Loucy (cell line): ENCODE data around the gene TTC31.

Experiments used
- H2AFZ ChIP-seq: fragments of 200-600 bp; sonication (generic); 2 replicates; pipeline ENCODE4 v1.6.0; 2016; ENCODE audit warnings: antibody characterized with exemption, mild to moderate bottlenecking, low read length, moderate library complexity
- H3F3A ChIP-seq: fragments of 200-600 bp; 2 replicates; pipeline ENCODE4 v1.6.0; 2016; ENCODE audit warnings: antibody characterized with exemption, low read depth, mild to moderate bottlenecking
- H3K27me3 ChIP-seq: fragments of 200-600 bp; sonication (generic); 2 replicates; pipeline ENCODE4 v1.6.1; 2014; ENCODE audit warnings: low read length, mild to moderate bottlenecking; ENCODE audit not compliant: insufficient read depth, poor library complexity, severe bottlenecking
- H3K36me3 ChIP-seq: fragments of 200-600 bp; sonication (generic); 2 replicates; pipeline ENCODE4 v1.6.1; 2016; ENCODE audit warnings: low read length; ENCODE audit not compliant: insufficient read depth
- H3K4me1 ChIP-seq: fragments of 200-600 bp; sonication (generic); 2 replicates; pipeline ENCODE4 v1.5.1; 2014; ENCODE audit warnings: low read length, mild to moderate bottlenecking; ENCODE audit not compliant: insufficient read depth, poor library complexity, severe bottlenecking
- H3K4me2 ChIP-seq: fragments of 200-600 bp; sonication (generic); 2 replicates; pipeline ENCODE4 v1.6.0; 2014; ENCODE audit warnings: antibody characterized with exemption, low read length, low read depth, mild to moderate bottlenecking; ENCODE audit not compliant: poor library complexity, severe bottlenecking
- H3K4me3 ChIP-seq: fragments of 200-600 bp; sonication (generic); 2 replicates; pipeline ENCODE4 v1.5.1; 2014; ENCODE audit warnings: low read length, mild to moderate bottlenecking, mixed read lengths; ENCODE audit not compliant: poor library complexity, severe bottlenecking
- H3K79me2 ChIP-seq: fragments of 200-600 bp; sonication (generic); 2 replicates; pipeline ENCODE4 v1.6.1; 2014; ENCODE audit warnings: low read length; ENCODE audit not compliant: insufficient read depth
- H3K9ac ChIP-seq: fragments of 200-600 bp; sonication (generic); 2 replicates; pipeline ENCODE4 v1.6.0; 2014; ENCODE audit warnings: mild to moderate bottlenecking, low read depth, low read length, moderate library complexity; ENCODE audit not compliant: poor library complexity, severe bottlenecking
- H3K9me2 ChIP-seq: fragments of 200-600 bp; sonication (generic); replicated peaks from 2 replicates; pipeline ENCODE4 v1.6.1; 2016; ENCODE audit warnings: low read depth, low read length, mixed read lengths
- H3K9me3 ChIP-seq: fragments of 200-600 bp; sonication (generic); 2 replicates; pipeline ENCODE4 v1.6.1; 2014; ENCODE audit warnings: mild to moderate bottlenecking, antibody characterized with exemption, low read length, low read depth; ENCODE audit not compliant: insufficient read depth
- H4K20me1 ChIP-seq: fragments of 200-600 bp; sonication (generic); 2 replicates; pipeline ENCODE4 v1.6.0; 2014; ENCODE audit warnings: antibody characterized with exemption, low read length, mild to moderate bottlenecking; ENCODE audit not compliant: insufficient read depth, poor library complexity, severe bottlenecking
- CTCF ChIP-seq: fragments of 200-600 bp; sonication (generic); conservative IDR thresholded peaks from 2 replicates; pipeline ENCODE4 v1.5.1; 2014; ENCODE audit warnings: mild to moderate bottlenecking, antibody characterized with exemption, low read length
- EZH2phosphoT487 ChIP-seq: fragments of 200-600 bp; IDR thresholded peaks from 2 replicates; pipeline ENCODE4 v1.6.1; 2018; ENCODE audit warnings: antibody characterized with exemption, mild to moderate bottlenecking, moderate library complexity, borderline replicate concordance

The TTC31 gene

GRCh38 chr2:74436848-74437695, 45.8 kb upstream of the TTC31 start:
- H3K9me2 ChIP-seq, result no peaks in the 10 kb centered on the region
- peak overlapping the region; percentile 80 for H3K4me3 ChIP-seq
- H3K4me1 ChIP-seq, result peaks cover 39% of the 10 kb centered on the region
- no peak overlapping the region for H2AFZ ChIP-seq
- H3K36me3 ChIP-seq, result no peaks in the 10 kb centered on the region
- H3F3A ChIP-seq, result no peaks in the 10 kb centered on the region
- peak overlapping the region; percentile 99 for H3K4me2 ChIP-seq
- H4K20me1 ChIP-seq, result peaks cover 2% of the 10 kb centered on the region
- no peaks in the 10 kb centered on the region for H3K9me3 ChIP-seq
- peaks cover 24% of the 10 kb centered on the region; the same call in 1 of the 2 replicates for H3K79me2 ChIP-seq
- peak overlapping the region; percentile 14 for H3K9ac ChIP-seq
- H3K27me3 ChIP-seq, result no peaks in the 10 kb centered on the region
- no peak for TF ChIP-seq EZH2phosphoT487
- TF ChIP-seq CTCF, result no peak

DNA sequence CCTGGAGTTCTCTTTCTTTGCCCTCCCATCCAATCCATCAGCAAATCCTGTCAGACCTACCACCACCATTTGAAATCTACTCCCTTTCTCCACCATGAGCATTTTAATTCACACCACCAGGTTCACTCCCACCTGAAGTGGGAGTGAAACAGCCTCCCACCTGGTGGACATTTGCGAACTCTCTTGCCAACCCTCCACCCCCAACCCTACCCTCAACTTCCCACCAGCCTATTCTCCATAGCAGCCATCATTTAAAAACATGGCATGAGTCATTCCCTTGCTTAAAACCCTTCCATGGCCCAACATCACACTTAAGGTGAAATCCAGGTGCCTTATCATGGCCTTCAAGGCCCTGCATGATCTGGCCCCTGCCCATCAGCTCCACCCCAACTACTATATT, 44.6 kb upstream of the TTC31 start:
- Histone ChIP-seq H3K4me2 (peak overlapping the region; percentile 99), H2AFZ (no peak overlapping the region), H3K36me3 (no peaks in the 10 kb centered on the region), H3K79me2 (peaks cover 24% of the 10 kb centered on the region; the same call in 1 of the 2 replicates), H4K20me1 (peaks cover 2% of the 10 kb centered on the region), H3K9me2 (no peaks in the 10 kb centered on the region), H3K9ac (peak overlapping the region; percentile 92), H3K4me3 (peak overlapping the region; percentile 80), H3K4me1 (peaks cover 39% of the 10 kb centered on the region), H3K27me3 (no peaks in the 10 kb centered on the region), H3F3A (no peaks in the 10 kb centered on the region), H3K9me3 (no peaks in the 10 kb centered on the region)
- TF ChIP-seq CTCF, result no peak
- TF ChIP-seq EZH2phosphoT487, result no peak

DNA sequence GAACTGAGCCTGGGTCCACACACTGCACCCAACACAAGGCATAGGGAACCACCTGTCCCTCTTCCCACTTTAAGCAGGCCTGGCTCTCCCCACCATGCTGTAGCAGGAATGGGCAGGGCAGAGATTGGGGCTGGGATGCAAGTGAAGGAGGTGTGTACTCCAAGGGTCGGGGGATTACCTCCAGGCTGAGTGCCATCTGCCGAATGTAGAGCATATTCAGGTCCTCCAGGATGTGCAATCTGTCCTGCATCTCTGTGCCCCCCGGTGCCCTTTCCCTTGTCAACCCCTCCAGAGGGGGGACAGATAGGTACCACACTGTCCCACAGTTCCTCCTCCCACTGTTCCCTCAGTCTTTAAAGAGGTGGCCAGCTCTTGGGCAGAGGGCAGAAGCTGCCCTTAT, 43.5 kb upstream of the TTC31 start:
- H3K4me1 ChIP-seq, result peaks cover 39% of the 10 kb centered on the region
- no peaks in the 10 kb centered on the region for H3K36me3 ChIP-seq
- H3K9ac ChIP-seq, result peak overlapping the region; percentile 92
- H3K27me3 ChIP-seq, result no peaks in the 10 kb centered on the region
- peaks cover 24% of the 10 kb centered on the region; the same call in 1 of the 2 replicates for H3K79me2 ChIP-seq
- H3K4me2 ChIP-seq, result peak overlapping the region; percentile 99
- H3F3A ChIP-seq, result no peaks in the 10 kb centered on the region
- TF ChIP-seq EZH2phosphoT487 (no peak), CTCF (no peak)
- H4K20me1 ChIP-seq, result peaks cover 2% of the 10 kb centered on the region
- no peak overlapping the region for H2AFZ ChIP-seq
- no peaks in the 10 kb centered on the region for H3K9me2 ChIP-seq
- no peaks in the 10 kb centered on the region for H3K9me3 ChIP-seq
- H3K4me3 ChIP-seq, result peak overlapping the region; percentile 80
